Testis (tissue), 2 donors: ENCODE results near the gene KLHL33.

Source experiments
- POLR2A ChIP-seq: fragments of 450-650 bp; IDR thresholded peaks from one replicate; pipeline ENCODE4 v1.6.1; 2017; ENCODE audit warnings: antibody characterized with exemption, mild to moderate bottlenecking, moderate library complexity
- TF ChIP-seq, protein P1 (sequence below), 3 experiments: fragments of 450-650 bp in 2 of 3; fragments of 200-600 bp in 1 of 3; sonication (generic) in 1 of 3; IDR thresholded peaks; one replicate each; pipeline ENCODE4 v1.5.1; 2016 to 2019; ENCODE audit warnings: antibody characterized with exemption in 3 of 3, mild to moderate bottlenecking in 2 of 3, moderate library complexity in 1 of 3

DNA sequence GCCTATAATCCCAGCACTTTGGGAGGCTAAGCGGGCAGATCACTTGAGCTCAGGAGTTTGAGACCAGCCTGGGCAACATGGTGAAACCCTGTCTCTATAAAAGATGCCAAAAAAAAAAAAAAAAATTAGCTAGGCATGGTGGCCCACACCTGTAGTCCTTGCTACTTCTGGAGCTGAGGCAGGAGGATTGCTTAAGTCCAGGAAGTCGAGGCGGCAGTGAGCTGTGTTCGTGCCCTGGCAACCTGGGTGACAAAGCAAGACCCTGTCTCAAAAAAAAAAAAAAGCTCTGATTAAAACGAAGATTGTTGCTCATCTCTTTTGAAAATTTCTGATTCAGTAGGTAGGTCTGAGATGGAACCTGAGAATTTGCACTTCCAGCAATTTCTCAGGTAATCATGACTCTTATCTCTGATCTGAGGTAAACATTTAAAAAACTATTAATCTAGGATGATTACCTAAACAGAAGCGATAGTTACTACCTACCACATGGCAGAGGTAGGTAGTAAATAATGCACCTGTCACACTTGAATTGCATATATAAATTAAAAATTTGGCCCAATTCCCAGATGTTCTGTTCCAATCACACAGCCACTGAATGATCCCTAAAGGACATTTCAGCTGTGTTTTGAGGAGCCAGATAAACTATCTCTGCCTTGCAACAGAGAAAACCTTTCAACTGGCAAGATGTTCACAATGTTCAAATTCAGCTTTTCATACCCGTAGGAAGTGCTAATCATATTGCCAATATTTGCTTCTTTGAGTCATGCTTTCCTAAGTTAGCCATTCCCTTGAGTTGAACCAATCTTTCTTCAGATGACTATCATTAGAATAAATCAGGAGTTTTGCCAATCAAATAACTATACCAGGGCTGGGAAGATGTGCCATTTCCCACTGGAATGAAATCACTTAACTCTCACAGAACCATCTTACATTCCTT is 18.4 kb downstream of the KLHL33 start:
- TF ChIP-seq, protein P1, sequence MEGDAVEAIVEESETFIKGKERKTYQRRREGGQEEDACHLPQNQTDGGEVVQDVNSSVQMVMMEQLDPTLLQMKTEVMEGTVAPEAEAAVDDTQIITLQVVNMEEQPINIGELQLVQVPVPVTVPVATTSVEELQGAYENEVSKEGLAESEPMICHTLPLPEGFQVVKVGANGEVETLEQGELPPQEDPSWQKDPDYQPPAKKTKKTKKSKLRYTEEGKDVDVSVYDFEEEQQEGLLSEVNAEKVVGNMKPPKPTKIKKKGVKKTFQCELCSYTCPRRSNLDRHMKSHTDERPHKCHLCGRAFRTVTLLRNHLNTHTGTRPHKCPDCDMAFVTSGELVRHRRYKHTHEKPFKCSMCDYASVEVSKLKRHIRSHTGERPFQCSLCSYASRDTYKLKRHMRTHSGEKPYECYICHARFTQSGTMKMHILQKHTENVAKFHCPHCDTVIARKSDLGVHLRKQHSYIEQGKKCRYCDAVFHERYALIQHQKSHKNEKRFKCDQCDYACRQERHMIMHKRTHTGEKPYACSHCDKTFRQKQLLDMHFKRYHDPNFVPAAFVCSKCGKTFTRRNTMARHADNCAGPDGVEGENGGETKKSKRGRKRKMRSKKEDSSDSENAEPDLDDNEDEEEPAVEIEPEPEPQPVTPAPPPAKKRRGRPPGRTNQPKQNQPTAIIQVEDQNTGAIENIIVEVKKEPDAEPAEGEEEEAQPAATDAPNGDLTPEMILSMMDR (IDR thresholded peaks at IDR 0.05): no peak
- TF ChIP-seq POLR2A: no peak
